ENCODE results near the gene SLC39A11.

DNA sequence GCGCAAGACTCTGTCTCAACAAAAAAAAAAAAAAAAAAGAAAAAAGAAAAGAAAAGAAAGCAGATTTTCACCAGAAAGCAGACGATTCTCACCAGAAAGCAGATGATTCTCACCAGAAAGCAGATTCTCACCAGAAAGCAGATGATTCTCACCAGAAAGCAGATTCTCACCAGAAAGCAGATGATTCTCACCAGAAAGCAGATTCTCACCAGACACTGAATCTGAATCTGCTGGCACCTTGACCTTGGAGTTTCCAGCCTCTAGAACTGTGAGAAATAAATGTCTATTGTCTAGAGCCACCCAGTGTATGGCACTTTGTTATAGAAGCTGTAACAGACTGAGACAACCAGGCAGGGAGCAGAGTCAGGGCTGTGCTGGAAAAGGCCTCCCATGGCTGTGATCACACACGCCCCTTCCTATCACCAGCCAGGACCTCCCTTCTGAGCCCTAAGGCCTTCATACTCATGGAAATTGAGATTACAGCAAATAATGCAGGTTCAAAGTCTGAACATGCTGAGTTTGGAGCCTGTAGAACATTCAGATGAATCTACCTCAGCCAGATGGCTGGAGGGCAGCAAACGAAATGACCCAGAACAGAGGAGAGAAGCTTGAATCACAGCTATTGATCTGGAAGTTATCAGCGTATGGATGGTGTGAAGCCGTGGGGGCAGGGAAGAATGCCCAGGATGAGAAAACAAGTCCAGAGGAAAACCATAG lies 309.3 kb downstream of the SLC39A11 start:
- TF ChIP-seq EZH2 (IDR thresholded peaks at IDR 0.05; ENCODE audit: insufficient read depth, low read length): no peak
- TF ChIP-seq, protein P1, sequence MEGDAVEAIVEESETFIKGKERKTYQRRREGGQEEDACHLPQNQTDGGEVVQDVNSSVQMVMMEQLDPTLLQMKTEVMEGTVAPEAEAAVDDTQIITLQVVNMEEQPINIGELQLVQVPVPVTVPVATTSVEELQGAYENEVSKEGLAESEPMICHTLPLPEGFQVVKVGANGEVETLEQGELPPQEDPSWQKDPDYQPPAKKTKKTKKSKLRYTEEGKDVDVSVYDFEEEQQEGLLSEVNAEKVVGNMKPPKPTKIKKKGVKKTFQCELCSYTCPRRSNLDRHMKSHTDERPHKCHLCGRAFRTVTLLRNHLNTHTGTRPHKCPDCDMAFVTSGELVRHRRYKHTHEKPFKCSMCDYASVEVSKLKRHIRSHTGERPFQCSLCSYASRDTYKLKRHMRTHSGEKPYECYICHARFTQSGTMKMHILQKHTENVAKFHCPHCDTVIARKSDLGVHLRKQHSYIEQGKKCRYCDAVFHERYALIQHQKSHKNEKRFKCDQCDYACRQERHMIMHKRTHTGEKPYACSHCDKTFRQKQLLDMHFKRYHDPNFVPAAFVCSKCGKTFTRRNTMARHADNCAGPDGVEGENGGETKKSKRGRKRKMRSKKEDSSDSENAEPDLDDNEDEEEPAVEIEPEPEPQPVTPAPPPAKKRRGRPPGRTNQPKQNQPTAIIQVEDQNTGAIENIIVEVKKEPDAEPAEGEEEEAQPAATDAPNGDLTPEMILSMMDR (IDR thresholded peaks at IDR 0.05; ENCODE audit: insufficient read depth, low read depth, low read length): no peak

Measured in astrocyte (in vitro differentiated cells and primary cell).